NB4 (cell line): Measurements from ENCODE around the gene LCNL1.

Experiments used
- DNase-seq: peaks from one replicate; pipeline ENCODE4 v3.0.0; 2010; ENCODE audit warnings: low read depth
- H3K4me3 ChIP-seq: one replicate; pipeline ENCODE4 v1.5.1; 2011; ENCODE audit warnings: mild to moderate bottlenecking, low read depth, low read length, moderate library complexity
- MYC ChIP-seq: IDR thresholded peaks from 2 replicates; pipeline ENCODE4 v1.6.1; 2011; ENCODE audit warnings: low read depth, low read length
- POLR2A ChIP-seq: IDR thresholded peaks from 2 replicates; pipeline ENCODE4 v1.6.1; 2011; ENCODE audit warnings: mild to moderate bottlenecking; ENCODE audit not compliant: insufficient read length; ENCODE audit errors: extremely low read depth
- TF ChIP-seq, protein P1 (sequence below): IDR thresholded peaks from one replicate; pipeline ENCODE4 v1.5.1; 2012; ENCODE audit warnings: low read depth, low read length
- TF ChIP-seq, protein P2 (sequence below): IDR thresholded peaks from 2 replicates; pipeline ENCODE4 v1.6.1; 2011; ENCODE audit warnings: low read depth, low read length

Gene LCNL1

GRCh38 chr9:136983656-136984314 is 992 bp downstream of the LCNL1 start:
- H3K4me3 ChIP-seq: no peak overlapping the region
- DNase-seq: no peak
- no peak for TF ChIP-seq POLR2A
- TF ChIP-seq, protein P1, sequence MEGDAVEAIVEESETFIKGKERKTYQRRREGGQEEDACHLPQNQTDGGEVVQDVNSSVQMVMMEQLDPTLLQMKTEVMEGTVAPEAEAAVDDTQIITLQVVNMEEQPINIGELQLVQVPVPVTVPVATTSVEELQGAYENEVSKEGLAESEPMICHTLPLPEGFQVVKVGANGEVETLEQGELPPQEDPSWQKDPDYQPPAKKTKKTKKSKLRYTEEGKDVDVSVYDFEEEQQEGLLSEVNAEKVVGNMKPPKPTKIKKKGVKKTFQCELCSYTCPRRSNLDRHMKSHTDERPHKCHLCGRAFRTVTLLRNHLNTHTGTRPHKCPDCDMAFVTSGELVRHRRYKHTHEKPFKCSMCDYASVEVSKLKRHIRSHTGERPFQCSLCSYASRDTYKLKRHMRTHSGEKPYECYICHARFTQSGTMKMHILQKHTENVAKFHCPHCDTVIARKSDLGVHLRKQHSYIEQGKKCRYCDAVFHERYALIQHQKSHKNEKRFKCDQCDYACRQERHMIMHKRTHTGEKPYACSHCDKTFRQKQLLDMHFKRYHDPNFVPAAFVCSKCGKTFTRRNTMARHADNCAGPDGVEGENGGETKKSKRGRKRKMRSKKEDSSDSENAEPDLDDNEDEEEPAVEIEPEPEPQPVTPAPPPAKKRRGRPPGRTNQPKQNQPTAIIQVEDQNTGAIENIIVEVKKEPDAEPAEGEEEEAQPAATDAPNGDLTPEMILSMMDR: no peak
- TF ChIP-seq MYC: no peak
- TF ChIP-seq, protein P2, sequence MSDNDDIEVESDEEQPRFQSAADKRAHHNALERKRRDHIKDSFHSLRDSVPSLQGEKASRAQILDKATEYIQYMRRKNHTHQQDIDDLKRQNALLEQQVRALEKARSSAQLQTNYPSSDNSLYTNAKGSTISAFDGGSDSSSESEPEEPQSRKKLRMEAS: no peak

- TF ChIP-seq MYC (no peak), POLR2A (no peak)
- TF ChIP-seq, protein P1: no peak
- TF ChIP-seq, protein P2: no peak
- no peak overlapping the region for H3K4me3 ChIP-seq
- DNase-seq: no peak
Observed at GRCh38 chr9:136984464-136985026, 1.8 kb downstream of the LCNL1 start.

- no peak overlapping the region for H3K4me3 ChIP-seq
- no peak for DNase-seq
- no peak for TF ChIP-seq POLR2A
- TF ChIP-seq, protein P1: no peak
- no peak for TF ChIP-seq MYC
- TF ChIP-seq, protein P2: no peak
Observed at GRCh38 chr9:136985027-136985602, 2.3 kb downstream of the LCNL1 start.

DNA sequence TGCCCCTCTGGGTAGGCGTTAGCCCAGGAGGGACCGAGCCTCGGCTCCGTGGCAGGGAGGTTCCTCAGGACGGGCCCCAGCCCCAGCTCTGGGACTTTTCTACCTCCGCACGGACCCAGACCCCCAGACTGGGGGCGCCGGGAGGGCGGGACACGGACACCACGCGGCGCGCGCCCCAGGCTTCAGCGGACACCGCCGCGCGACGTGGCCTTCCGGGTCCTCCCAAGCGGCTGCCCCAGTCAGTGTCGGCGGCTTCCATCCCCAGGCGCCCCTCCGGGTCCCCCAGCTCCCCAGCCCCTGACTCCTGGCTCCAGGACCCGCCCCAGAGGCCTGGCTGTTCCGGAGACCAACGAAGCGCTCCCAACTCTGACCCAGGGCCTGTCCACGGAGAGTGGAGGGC is 3.1 kb downstream of the LCNL1 start:
- H3K4me3 ChIP-seq: no peak overlapping the region
- TF ChIP-seq, protein P2: no peak
- DNase-seq: no peak

- DNase-seq: no peak
- TF ChIP-seq, protein P2: no peak
- TF ChIP-seq POLR2A (no peak), MYC (no peak)
- TF ChIP-seq, protein P1: no peak
- no peak overlapping the region for H3K4me3 ChIP-seq
Observed at GRCh38 chr9:136988872-136989271, 6.1 kb downstream of the LCNL1 start.

- DNase-seq: no peak
- TF ChIP-seq MYC: no peak
- TF ChIP-seq, protein P1: no peak
- TF ChIP-seq, protein P2: no peak
- TF ChIP-seq POLR2A: no peak
- no peak overlapping the region for H3K4me3 ChIP-seq
Observed at GRCh38 chr9:136990242-136990911, 7.6 kb downstream of the LCNL1 start.
